Globus pallidus (tissue), 1 donor: Measurements from ENCODE around the gene SART3.

Experiments
- DNase-seq: peaks from one replicate; pipeline ENCODE4 v3.0.0-alpha.2; 2015; ENCODE audit warnings: low spot score

SART3 gene

GRCh38 chr12:108560752-108561719, at the start of gene SART3:
Gene SART3, minus strand, starts transcription at chr12:108561173. Its CDS starts 19 bp downstream, at chr12:108561154.
- DNase-seq = peak; percentile 90

GRCh38 chr12:108610336-108610815, 49.4 kb upstream of the SART3 start:
- no peak for DNase-seq

- DNase-seq = no peak
Observed at GRCh38 chr12:108609537-108610335, 48.8 kb upstream of the SART3 start.

- DNase-seq = no peak
Observed at GRCh38 chr12:108608616-108609015, 47.6 kb upstream of the SART3 start.

GRCh38 chr12:108607981-108608600, 47.1 kb upstream of the SART3 start:
- DNase-seq = no peak

- no peak for DNase-seq
Observed at GRCh38 chr12:108606492-108606891, 45.5 kb upstream of the SART3 start.

- no peak for DNase-seq
Observed at GRCh38 chr12:108605690-108606406, 44.9 kb upstream of the SART3 start.

- no peak for DNase-seq
Observed at GRCh38 chr12:108605000-108605689, 44.2 kb upstream of the SART3 start.

GRCh38 chr12:108604208-108604941, 43.4 kb upstream of the SART3 start:
- DNase-seq = no peak

GRCh38 chr12:108603743-108604142, 42.8 kb upstream of the SART3 start:
- DNase-seq = no peak

GRCh38 chr12:108602976-108603704, 42.2 kb upstream of the SART3 start:
- DNase-seq = no peak

- DNase-seq = no peak
Observed at GRCh38 chr12:108602209-108602705, 41.3 kb upstream of the SART3 start.

- DNase-seq = no peak
Observed at GRCh38 chr12:108600702-108601007, 39.7 kb upstream of the SART3 start.

GRCh38 chr12:108599948-108600701, 39.2 kb upstream of the SART3 start:
- no peak for DNase-seq

GRCh38 chr12:108599541-108599940, 38.6 kb upstream of the SART3 start:
- DNase-seq = no peak

- DNase-seq = no peak
Observed at GRCh38 chr12:108598553-108599250, 37.7 kb upstream of the SART3 start.

- peak; percentile 35 for DNase-seq
Observed at GRCh38 chr12:108597559-108598471, 36.8 kb upstream of the SART3 start, which contains the start of gene TMEM119. Gene TMEM119, minus strand, starts transcription at chr12:108598084. Its CDS starts 5,701 bp downstream, at chr12:108592383.
